ENCODE data around the gene FIG4. TPM values are rescaled to one million over a fixed set of nuclear protein-coding genes. Genes with fewer than 3 reads are reported as not detected.

Gene FIG4
- polyA plus RNA-seq, 1 of the 3 experiments (the other 2 are of a cell fraction): 6.8 TPM

GRCh38 chr6:109787312-109787711 lies 96.2 kb downstream of the FIG4 start:
- Histone ChIP-seq H3K27ac (ENCODE audit: low read depth in 2 of 2, low read length in 1 of 2) (no peak overlapping the region), H3K9ac (no peak overlapping the region), H3K9me2 (no peaks in the 10 kb centered on the region), H3K4me3 (ENCODE audit: low read depth in 2 of 2, low read length in 1 of 2) (no peak overlapping the region), H3K9me3 (no peaks in the 10 kb centered on the region), H3K4me2 (no peak overlapping the region), H3K27me3 (ENCODE audit: insufficient read depth) (no peaks in the 10 kb centered on the region), H4K20me1 (ENCODE audit: insufficient read depth) (no peaks in the 10 kb centered on the region), H3F3A (replicated peaks; ENCODE audit: insufficient read depth) (peaks cover 6% of the 10 kb centered on the region), H3K4me1 (ENCODE audit: control insufficient read depth in 1 of 2, insufficient read depth in 2 of 2, low read depth in 1 of 2, low read length in 1 of 2) (peaks cover 12 to 16% of the 10 kb centered on the region in 2 experiments; a peak in 3 of 4 replicates), H2AFZ (ENCODE audit: low read depth) (no peak overlapping the region), H3K79me2 (ENCODE audit: insufficient read depth) (no peaks in the 10 kb centered on the region), H3K36me3 (replicated peaks in 1 of 2; ENCODE audit: control insufficient read depth in 1 of 2, insufficient read depth in 2 of 2, low read length in 1 of 2) (peaks cover 4 to 9% of the 10 kb centered on the region in 2 experiments)
- ChIA-PET POLR2A (no interaction called here), CTCF (interaction anchor here (1.0 to 1.2 kb wide), 2 partner anchors 252 to 602 kb away, joined by 3 read pairs; no protein-coding TSS in a partner anchor)
- TF ChIP-seq POLR2AphosphoS5 (IDR thresholded peaks at IDR 0.05; ENCODE audit: low read depth, low read length): no peak
- no peak for TF ChIP-seq CTCF (IDR thresholded peaks at IDR 0.05)
- no peak for TF ChIP-seq USF1 (IDR thresholded peaks at IDR 0.05; ENCODE audit: borderline replicate concordance, low read depth)
- no peak for TF ChIP-seq NRF1 (IDR thresholded peaks at IDR 0.05; ENCODE audit: low read depth, low read length)
- no peak for TF ChIP-seq RXRA (IDR thresholded peaks at IDR 0.05; ENCODE audit: borderline replicate concordance, low read depth)
- TF ChIP-seq SIN3A (IDR thresholded peaks at IDR 0.05; ENCODE audit: borderline replicate concordance, low read depth, low read length): no peak
- no peak for TF ChIP-seq YY1 (IDR thresholded peaks at IDR 0.05; ENCODE audit: low read depth)
- TF ChIP-seq MXI1 (IDR thresholded peaks at IDR 0.05; ENCODE audit: low read depth, low read length): no peak
- no peak for TF ChIP-seq NFIC (IDR thresholded peaks at IDR 0.05; ENCODE audit: borderline replicate concordance)
- TF ChIP-seq IRF3 (IDR thresholded peaks at IDR 0.05; ENCODE audit: low read depth, low read length): no peak
- TF ChIP-seq JUND (IDR thresholded peaks at IDR 0.05): no peak
- 92% methylated on average over 2 of the region's 2 CpGs for WGBS (ENCODE audit: low lambda C conversion rate)
- DNase-seq: no peak

- no peaks in the 10 kb centered on the region for H3K27me3 ChIP-seq (ENCODE audit: insufficient read depth)
- peaks cover 0 to 25% of the 10 kb centered on the region in 2 experiments; a peak in 3 of 4 replicates for H3K4me1 ChIP-seq (ENCODE audit: control insufficient read depth in 1 of 2, insufficient read depth in 2 of 2, low read depth in 1 of 2, low read length in 1 of 2)
- ChIA-PET POLR2A (no interaction called here), CTCF (interaction anchor here (0.7 kb wide), 1 partner anchor 32 kb away, joined by 3 read pairs; no protein-coding TSS in a partner anchor)
- H3K9ac ChIP-seq: no peak overlapping the region
- no peaks in the 10 kb centered on the region for H3K9me2 ChIP-seq
- TF ChIP-seq EP300 (IDR thresholded peaks at IDR 0.05; ENCODE audit: borderline replicate concordance in 1 of 2, low read depth in 1 of 2, low read length in 1 of 2): no peak
- no peak for TF ChIP-seq CTCF (IDR thresholded peaks at IDR 0.05)
- H3F3A ChIP-seq (replicated peaks; ENCODE audit: insufficient read depth): peaks cover 16% of the 10 kb centered on the region
- no peak overlapping the region for H3K4me3 ChIP-seq (ENCODE audit: low read depth in 2 of 2, low read length in 1 of 2)
- H3K36me3 ChIP-seq (replicated peaks in 1 of 2; ENCODE audit: control insufficient read depth in 1 of 2, insufficient read depth in 2 of 2, low read length in 1 of 2): peaks cover 4 to 9% of the 10 kb centered on the region in 2 experiments
- WGBS (ENCODE audit: low lambda C conversion rate): 82% methylated on average over 3 of the region's 3 CpGs
- H3K79me2 ChIP-seq (ENCODE audit: insufficient read depth): no peaks in the 10 kb centered on the region
- no peaks in the 10 kb centered on the region for H3K9me3 ChIP-seq
- no peak overlapping the region for H3K4me2 ChIP-seq
- H4K20me1 ChIP-seq (ENCODE audit: insufficient read depth): no peaks in the 10 kb centered on the region
- H2AFZ ChIP-seq (ENCODE audit: low read depth): no peak overlapping the region
- H3K27ac ChIP-seq (ENCODE audit: low read depth in 2 of 2, low read length in 1 of 2): peak overlapping the region in 1 of 2 experiments; percentile 16; a peak in 1 of 4 replicates
- no peak for DNase-seq
These were observed 97.6 kb downstream of the FIG4 start for GRCh38 chr6:109788687-109789086.
